Measurements from ENCODE around the gene CIAO3. TPM values are rescaled to one million over a fixed set of nuclear protein-coding genes. Genes with fewer than 3 reads are reported as not detected.

The CIAO3 gene
- polyA plus RNA-seq, 1 donor (not counting 4 experiments of a cell fraction or from before 2014, with no cell fraction given) = 24.9 TPM

GRCh38 chr16:718922-719321 is 21.9 kb downstream of the CIAO3 start:
- TF ChIP-seq, protein P1, sequence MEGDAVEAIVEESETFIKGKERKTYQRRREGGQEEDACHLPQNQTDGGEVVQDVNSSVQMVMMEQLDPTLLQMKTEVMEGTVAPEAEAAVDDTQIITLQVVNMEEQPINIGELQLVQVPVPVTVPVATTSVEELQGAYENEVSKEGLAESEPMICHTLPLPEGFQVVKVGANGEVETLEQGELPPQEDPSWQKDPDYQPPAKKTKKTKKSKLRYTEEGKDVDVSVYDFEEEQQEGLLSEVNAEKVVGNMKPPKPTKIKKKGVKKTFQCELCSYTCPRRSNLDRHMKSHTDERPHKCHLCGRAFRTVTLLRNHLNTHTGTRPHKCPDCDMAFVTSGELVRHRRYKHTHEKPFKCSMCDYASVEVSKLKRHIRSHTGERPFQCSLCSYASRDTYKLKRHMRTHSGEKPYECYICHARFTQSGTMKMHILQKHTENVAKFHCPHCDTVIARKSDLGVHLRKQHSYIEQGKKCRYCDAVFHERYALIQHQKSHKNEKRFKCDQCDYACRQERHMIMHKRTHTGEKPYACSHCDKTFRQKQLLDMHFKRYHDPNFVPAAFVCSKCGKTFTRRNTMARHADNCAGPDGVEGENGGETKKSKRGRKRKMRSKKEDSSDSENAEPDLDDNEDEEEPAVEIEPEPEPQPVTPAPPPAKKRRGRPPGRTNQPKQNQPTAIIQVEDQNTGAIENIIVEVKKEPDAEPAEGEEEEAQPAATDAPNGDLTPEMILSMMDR (optimal IDR thresholded peaks at IDR 0.05 in 1 of 3, IDR thresholded peaks at IDR 0.05 in 1 of 3, conservative IDR thresholded peaks at IDR 0.05 in 1 of 3; ENCODE audit: extremely low read depth in 1 of 3, insufficient read depth in 2 of 3, low read length in 3 of 3) = no peak
- no peak for TF ChIP-seq EZH2 (IDR thresholded peaks at IDR 0.05; ENCODE audit: low read length)
- H3K27ac ChIP-seq (ENCODE audit: control insufficient read depth, insufficient read depth, low read length) = no peak overlapping the region

DNA sequence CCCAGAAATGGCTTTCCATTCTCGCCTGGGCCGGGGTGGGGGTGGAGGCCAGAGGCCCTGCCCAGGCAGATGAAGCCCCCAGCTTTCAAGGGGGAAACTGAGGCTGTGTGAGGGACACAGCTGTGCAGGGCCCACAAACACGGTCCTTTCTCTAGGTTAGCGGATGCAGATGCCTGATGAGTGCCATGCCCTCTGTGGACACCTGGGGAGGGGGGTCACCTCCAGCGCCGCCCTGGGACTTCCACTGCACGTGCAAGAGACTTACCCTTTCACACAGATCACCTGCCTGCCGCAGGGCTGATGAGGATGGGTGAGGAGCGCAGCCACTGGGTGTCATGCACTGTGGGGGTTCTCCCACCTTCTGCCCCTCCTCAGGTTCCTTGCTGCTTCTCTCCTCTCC is 22.4 kb downstream of the CIAO3 start:
- no peak overlapping the region for H3K27ac ChIP-seq (ENCODE audit: control insufficient read depth, insufficient read depth, low read length)
- no peak overlapping the region for H2AFZ ChIP-seq (ENCODE audit: control insufficient read depth, low read length)
- H3K4me3 ChIP-seq (ENCODE audit: control insufficient read depth in 2 of 3, extremely low read depth in 1 of 3, insufficient read depth in 2 of 3, low read depth in 1 of 3, low read length in 3 of 3) = no peak overlapping the region
- no peaks in the 10 kb centered on the region for H3K9me3 ChIP-seq (ENCODE audit: control insufficient read depth, low read depth, low read length)
- peaks cover 27% of the 10 kb centered on the region for H3K4me1 ChIP-seq (ENCODE audit: control insufficient read depth, extremely low read depth, insufficient read depth, low read length)
- no peak for TF ChIP-seq EZH2 (IDR thresholded peaks at IDR 0.05; ENCODE audit: low read length)
- TF ChIP-seq, protein P1 (optimal IDR thresholded peaks at IDR 0.05 in 1 of 3, IDR thresholded peaks at IDR 0.05 in 1 of 3, conservative IDR thresholded peaks at IDR 0.05 in 1 of 3; ENCODE audit: extremely low read depth in 1 of 3, insufficient read depth in 2 of 3, low read length in 3 of 3) = no peak
- peaks cover 2% of the 10 kb centered on the region for H3K9me1 ChIP-seq (ENCODE audit: control insufficient read depth, extremely low read depth, insufficient read depth, low read length)
- no peak for FAIRE-seq
- peaks cover 7% of the 10 kb centered on the region for H4K20me1 ChIP-seq (ENCODE audit: control insufficient read depth, extremely low read depth, insufficient read depth, low read length)
- H3K79me2 ChIP-seq (ENCODE audit: control insufficient read depth, insufficient read depth, low read length) = peaks cover 8% of the 10 kb centered on the region
- DNase-seq (ENCODE audit: low read depth, low spot score) = no peak
- H3K27me3 ChIP-seq (ENCODE audit: control insufficient read depth, extremely low read depth, insufficient read depth, low read length) = no peaks in the 10 kb centered on the region
- peaks cover 0 to 1% of the 10 kb centered on the region in 2 experiments for H3K36me3 ChIP-seq (ENCODE audit: control insufficient read depth in 2 of 2, extremely low read depth in 1 of 2, insufficient read depth in 2 of 2, low read length in 2 of 2)
- no peak overlapping the region for H3K4me2 ChIP-seq (ENCODE audit: control insufficient read depth, extremely low read depth, insufficient read depth, low read depth, low read length)
- H3K9ac ChIP-seq (ENCODE audit: control insufficient read depth, extremely low read depth, insufficient read depth, low read length) = no peak overlapping the region
- dilution Hi-C loops (cut with MboI; ENCODE audit: extremely low pct_ligation_motif_present, low sequenced_read_pairs) = no loop called here

More at GRCh38 chr16:718922-719321, 21.9 kb downstream of the CIAO3 start:
- Histone ChIP-seq H3K4me2 (ENCODE audit: control insufficient read depth, extremely low read depth, insufficient read depth, low read depth, low read length) (no peak overlapping the region), H3K4me1 (ENCODE audit: control insufficient read depth, extremely low read depth, insufficient read depth, low read length) (peaks cover 26% of the 10 kb centered on the region), H3K36me3 (ENCODE audit: control insufficient read depth in 2 of 2, extremely low read depth in 1 of 2, insufficient read depth in 2 of 2, low read length in 2 of 2) (peaks cover 0 to 1% of the 10 kb centered on the region in 2 experiments), H3K9me1 (ENCODE audit: control insufficient read depth, extremely low read depth, insufficient read depth, low read length) (peaks cover 2% of the 10 kb centered on the region), H3K27me3 (ENCODE audit: control insufficient read depth, extremely low read depth, insufficient read depth, low read length) (no peaks in the 10 kb centered on the region), H2AFZ (ENCODE audit: control insufficient read depth, low read length) (no peak overlapping the region), H3K9me3 (ENCODE audit: control insufficient read depth, low read depth, low read length) (no peaks in the 10 kb centered on the region), H4K20me1 (ENCODE audit: control insufficient read depth, extremely low read depth, insufficient read depth, low read length) (peaks cover 7% of the 10 kb centered on the region), H3K9ac (ENCODE audit: control insufficient read depth, extremely low read depth, insufficient read depth, low read length) (no peak overlapping the region), H3K4me3 (ENCODE audit: control insufficient read depth in 2 of 3, extremely low read depth in 1 of 3, insufficient read depth in 2 of 3, low read depth in 1 of 3, low read length in 3 of 3) (no peak overlapping the region), H3K79me2 (ENCODE audit: control insufficient read depth, insufficient read depth, low read length) (peaks cover 8% of the 10 kb centered on the region)
- no peak for FAIRE-seq
- dilution Hi-C loops (cut with MboI; ENCODE audit: extremely low pct_ligation_motif_present, low sequenced_read_pairs) = no loop called here
- no peak for DNase-seq (ENCODE audit: low read depth, low spot score)
